GM19025 (cell line): ENCODE data around the gene MAMDC2.

Source experiments
- ATAC-seq: cut with Tn5 transposase; IDR thresholded peaks from one replicate; pipeline ENCODE4 v1.9.1; 2021; ENCODE audit warnings: mild to moderate bottlenecking, low read depth, moderate library complexity; ENCODE audit not compliant: unreplicated experiment

Gene MAMDC2

GRCh38 chr9:70043689-70044489 lies at the start of gene MAMDC2:
Gene MAMDC2 (plus strand): TSS chr9:70043848. CDS start chr9:70044198, 350 bp downstream.
- ATAC-seq: no peak

GRCh38 chr9:69995846-69996245 lies 47.8 kb upstream of the MAMDC2 start:
- no peak for ATAC-seq

- ATAC-seq: no peak
These were observed 46.7 kb upstream of the MAMDC2 start for GRCh38 chr9:69996967-69997366.

DNA sequence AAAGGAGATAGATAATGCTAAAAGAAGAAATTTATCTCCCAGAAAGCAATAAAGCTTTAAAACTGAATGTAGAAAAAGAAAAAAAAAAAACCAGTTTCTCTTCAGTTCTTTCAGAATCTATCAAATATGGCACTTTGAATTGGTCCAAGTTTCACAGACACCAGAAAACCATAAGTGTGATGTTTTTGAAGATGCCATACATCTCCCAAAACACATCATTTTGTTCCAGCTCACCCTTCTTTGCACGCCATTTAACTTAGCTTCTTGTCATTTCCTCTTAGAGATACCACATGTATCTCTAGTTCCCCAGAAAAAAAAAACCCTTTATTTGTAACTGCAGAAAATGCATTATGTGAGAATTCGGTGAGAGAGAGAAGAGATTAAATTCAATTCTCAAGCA lies 46.1 kb upstream of the MAMDC2 start:
- no peak for ATAC-seq

DNA sequence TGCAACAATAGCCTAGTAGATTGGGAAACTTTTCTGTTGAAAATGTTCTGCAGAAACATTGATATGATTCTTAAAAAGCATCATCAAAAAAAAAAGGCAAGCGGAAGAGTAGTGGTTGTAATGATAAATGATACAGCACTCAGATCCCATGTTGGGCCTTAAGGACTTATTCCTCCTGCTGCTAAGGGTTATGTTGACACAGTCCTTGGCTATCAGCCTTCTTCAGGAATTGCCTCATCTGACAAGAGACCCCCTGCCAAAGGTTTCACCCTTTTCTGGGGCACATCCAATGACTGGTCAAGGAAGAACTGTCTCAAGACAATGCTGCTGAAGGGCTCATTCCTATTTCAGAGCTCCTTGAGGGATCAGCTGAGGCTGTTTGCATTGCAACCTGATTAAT lies 44.3 kb upstream of the MAMDC2 start:
- no peak for ATAC-seq

DNA sequence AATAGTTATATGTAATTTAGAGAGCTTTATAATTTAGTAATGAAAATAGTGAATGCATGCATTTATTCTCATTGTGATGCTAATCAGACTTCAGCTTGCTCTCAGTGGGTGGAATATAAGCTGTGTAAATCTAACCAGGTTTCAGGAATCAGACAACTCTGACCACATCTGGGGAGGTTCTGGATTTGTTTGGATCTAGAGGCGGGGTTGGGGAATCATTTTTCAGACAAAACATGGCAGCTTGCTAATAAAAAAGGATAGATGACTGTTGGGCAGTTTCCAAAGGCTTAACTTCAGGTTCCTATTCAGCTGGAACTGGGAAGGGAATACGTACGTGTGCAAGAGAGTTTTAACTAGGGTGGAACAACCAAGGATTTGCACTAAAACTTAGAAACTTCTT lies 43.2 kb upstream of the MAMDC2 start:
- no peak for ATAC-seq

DNA sequence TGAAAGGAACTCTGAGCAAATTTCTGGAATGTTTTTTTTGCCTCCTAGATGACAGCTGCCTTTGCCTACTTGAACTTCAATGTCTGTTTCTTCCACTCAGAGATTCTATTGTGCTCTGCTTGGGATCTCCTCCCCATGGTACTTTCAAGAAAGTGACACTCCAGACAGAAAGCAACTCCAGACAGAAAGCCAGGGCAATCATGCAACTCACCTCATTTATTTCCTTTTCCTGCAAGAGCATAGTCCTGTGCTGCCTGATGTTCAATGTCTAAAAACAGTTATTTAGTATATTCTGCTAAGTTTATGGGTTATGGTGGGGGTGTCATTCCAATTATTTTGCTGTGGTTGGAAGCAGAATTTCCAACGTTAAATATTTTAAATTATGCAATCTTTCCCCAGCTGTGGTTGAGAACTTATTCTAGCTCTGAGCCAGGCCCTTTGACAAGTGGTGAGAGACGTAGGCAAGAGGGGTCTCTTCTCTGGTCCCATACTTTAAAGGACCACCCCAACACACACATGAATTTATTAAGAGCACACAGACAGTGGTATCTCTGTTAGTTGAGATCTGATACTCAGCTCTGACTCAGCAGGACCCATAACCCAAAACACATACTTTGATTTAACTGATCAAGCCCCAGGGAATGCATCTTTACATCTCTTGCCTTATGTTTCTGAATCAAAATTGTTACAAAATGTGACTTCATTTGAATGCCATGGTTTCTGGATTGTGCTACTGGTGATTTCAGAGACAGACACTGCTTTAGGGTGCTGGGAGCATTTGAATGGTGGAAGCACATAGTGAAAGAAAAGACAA lies 39.5 kb upstream of the MAMDC2 start:
- ATAC-seq: no peak

DNA sequence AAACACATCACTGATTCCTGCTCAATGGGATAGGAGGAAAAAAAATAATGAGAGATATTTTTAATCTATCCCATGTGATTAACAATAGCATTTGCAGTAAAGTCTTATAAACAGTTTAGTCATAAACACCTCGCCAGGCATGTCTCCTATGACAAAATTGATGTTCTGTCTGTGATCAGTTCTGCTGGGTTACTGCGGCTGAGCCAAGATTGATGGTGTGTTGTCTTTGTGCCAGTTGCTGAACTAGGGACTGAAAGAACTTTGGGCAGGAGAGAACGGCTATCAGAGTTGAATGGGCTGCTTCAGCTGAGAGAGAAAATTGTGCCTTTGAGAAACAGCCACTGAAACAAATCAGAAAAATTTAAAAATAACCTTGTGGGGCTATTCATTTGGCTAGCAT lies 37.3 kb upstream of the MAMDC2 start:
- ATAC-seq: no peak

DNA sequence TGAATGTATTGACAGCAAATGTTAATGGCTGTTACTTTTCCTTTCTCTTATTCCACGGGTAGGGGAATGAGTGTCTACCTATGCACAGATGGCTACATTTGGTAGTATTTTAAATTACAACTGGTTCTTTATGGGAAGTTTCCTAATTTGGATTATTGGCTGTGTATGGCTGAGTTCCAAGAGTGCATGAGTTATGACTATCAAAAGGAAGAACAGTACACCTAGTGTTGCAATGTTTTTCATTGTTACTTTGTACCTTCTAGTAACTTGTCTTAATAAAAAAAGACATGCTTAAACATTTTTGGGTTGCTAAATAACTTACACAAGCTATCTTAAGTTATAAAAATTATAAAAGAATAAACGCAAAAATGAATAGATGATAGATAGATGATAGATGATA lies 35.8 kb upstream of the MAMDC2 start:
- ATAC-seq: no peak

- no peak for ATAC-seq
These were observed 33.6 kb upstream of the MAMDC2 start for GRCh38 chr9:70010015-70010414.

GRCh38 chr9:70011366-70011765 lies 32.3 kb upstream of the MAMDC2 start:
- no peak for ATAC-seq

DNA sequence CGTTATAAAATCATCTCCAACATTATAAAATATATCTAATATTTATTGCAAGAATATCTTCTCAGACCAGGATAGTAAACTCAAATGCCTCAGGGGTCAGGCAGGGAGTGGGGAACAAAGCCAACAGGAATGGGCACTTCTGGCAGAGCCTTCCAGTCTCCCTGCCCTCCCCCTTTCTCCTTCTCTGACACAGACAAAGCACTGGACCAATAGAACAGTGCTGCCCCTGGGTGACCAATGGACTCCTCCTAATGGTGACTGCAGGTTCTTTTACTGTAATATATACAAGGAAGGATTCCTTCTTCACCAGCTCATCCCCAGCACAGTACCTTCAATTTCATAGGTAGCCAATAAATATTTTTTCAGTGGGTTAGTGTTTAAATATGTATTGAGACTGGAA lies 31.1 kb upstream of the MAMDC2 start:
- no peak for ATAC-seq

GRCh38 chr9:70013598-70014196 lies 30.0 kb upstream of the MAMDC2 start:
- no peak for ATAC-seq

- no peak for ATAC-seq
These were observed 28.5 kb upstream of the MAMDC2 start for GRCh38 chr9:70015099-70015498.

GRCh38 chr9:70020217-70020616 lies 23.4 kb upstream of the MAMDC2 start:
- no peak for ATAC-seq

DNA sequence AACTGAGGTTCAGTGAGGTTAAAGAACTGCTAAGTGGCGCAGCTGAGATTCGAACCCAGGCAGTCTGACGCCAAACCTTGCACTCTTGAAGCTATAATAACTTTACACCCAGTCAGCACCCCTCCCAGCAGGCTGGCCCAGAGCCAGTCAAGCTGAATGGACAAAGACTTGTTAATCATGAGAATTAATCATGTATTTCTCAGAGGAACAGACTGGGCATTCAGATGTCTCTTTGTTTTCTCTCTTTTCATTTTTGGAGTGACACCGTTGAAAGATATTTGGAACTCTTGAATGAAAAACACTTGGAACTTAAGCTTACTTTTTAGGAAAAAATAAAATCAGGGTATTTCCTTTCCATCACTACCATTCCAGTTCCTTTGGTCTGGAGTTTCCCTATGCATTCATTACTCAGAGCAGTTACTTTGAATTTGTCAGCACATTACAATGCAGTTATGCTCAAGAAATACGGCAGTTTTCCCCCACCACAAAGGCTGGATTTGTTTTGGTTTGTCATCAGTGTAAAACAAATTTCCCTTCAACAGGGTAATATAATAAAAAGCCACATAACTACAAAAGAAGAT lies 22.6 kb upstream of the MAMDC2 start:
- no peak for ATAC-seq

DNA sequence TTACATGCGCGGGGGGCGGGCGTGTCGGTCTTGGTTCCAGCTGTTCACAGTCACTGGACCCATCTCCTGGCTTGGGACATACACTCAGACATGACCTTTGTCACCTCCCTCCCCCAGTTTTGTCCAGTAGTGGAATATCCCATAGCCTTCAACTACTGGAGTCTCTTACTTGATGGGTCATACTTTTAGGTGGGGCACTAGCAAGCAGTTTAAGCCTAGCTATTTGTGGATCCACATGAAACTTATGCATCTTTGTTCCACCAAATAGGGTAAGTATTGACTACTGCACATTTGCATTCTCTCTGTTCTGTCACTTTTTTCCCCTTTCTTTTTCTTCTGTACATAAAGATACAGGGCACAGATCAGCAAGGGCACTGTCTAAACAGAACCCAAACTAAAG lies 15.4 kb upstream of the MAMDC2 start:
- ATAC-seq: no peak

DNA sequence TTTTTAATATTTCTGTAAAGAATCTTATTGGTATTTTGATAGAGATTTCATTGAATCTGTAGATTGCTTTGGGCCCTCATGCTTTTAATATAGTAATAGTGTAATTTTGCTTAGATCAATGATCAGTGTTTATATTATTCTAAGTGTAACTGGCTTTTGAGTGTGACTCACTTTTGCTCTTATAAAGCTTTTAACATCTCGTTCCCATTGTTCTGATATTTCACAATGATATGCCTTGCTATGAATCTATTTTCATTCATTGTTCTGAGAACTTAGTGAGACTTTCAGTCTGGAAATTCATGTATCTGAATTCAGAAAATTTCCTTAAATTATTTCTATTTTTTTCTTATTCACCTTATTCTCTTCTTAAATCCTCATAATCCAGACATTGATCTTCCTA lies 13.5 kb upstream of the MAMDC2 start:
- no peak for ATAC-seq

DNA sequence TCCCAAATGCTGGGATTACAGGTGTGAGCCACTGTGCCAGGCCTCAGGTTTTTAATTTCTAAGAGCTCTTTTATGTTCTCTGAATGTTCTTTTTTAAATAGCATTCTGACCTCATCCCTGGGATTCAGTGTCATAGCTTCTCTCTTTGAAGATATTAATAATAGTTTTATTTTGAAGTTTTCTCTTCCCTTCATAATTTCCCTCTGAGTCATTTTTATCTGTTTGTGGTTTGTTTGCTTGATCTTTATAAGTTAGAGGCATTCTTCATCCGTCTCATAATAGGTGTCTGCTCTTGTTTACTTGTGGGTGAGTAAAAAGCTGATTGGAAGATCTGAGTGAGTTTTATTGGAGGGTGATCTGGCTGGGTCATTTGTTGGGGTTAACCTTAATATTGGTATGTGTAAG lies 12.5 kb upstream of the MAMDC2 start:
- no peak for ATAC-seq

DNA sequence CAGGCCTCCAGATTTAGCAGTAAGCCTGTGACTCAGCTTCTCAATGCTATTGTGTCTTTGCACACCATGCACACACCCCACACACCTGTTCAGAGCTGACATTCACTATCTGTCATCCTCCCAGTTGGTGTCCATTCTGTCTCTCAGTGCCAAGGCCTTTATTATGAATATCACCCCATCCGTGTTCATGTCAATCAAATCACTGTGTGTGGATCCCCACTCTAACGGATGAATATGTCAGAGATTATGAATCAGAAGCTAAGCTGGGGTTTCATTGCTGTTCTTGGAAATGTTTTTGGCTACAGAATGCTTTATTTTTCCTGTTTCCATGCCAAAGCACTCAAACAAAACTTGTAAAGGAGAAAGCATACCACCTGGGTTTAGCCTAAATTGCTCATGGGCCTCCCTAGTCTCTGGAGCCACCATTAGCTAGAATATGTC lies 9.4 kb upstream of the MAMDC2 start:
- ATAC-seq: no peak

DNA sequence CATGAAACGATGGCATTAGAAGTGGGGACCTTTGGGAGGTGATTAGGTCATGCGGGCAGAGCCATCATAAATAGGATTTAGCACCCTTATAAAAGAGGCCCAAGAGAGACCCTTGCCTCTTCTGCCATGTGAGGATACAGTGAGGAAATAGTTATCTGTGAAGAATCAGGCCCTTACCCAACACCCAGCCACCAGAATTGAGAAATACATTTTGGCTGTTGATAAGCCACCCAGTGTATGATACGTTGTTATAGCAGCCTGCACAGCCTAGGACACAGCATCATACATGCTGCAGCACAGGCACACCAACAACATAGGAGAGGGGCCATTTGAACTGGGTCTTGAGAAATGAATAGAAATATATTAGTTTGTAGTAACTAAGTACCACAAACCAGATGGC lies 8.0 kb upstream of the MAMDC2 start:
- ATAC-seq: no peak
